Hypothalamus (tissue), 51 donors: Measurements from ENCODE around the gene PRDX5.
A peak's percentile ranks its signal among the peaks of the same experiment; 100 is the strongest.
"Not testable (repeated sequence)": the region's sequence is repeated elsewhere in the genome, so short reads cannot be mapped to it uniquely, and the experiment has no call there.

Source experiments
- DNase-seq, 51 donors: peaks; one replicate each; lab custom pipeline; 2025; lab: John Stamatoyannopoulos, UW

The PRDX5 gene

DNA sequence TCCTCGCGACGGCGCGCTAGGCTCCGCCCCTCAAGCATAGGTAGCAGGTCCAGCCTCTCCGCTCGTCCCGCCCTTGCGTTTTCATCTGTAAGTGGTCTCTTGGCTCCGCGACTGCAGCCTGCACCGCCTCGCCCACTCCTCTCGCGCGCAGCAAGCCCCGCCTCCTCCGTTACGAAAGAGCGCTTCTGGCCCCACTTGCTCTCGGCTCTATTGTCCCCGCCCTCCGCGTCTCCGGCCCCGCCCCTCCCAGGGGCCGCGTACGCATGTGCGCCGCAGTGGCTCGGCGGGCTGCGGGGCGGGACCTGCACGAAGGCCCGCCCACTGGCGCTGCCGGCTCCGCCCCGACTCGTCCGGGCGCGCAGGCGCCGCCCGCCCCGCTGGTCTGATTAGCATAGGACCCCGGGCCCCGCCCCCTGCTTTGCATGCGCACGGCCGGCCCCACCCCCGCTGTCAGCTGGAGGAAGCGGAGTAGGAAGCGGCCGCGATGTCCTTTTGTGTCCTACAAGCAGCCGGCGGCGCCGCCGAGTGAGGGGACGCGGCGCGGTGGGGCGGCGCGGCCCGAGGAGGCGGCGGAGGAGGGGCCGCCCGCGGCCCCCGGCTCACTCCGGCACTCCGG lies 12.7 kb upstream of the PRDX5 start, which contains the start of gene ESRRA:
Gene ESRRA (plus strand): TSS at position 450 of the 616 bp plus-strand sequence. CDS start 1,656 bp downstream, outside the sequence.
- DNase-seq: peak; percentile 66 to 100 (median 99)

GRCh38 chr11:64305691-64306562 lies 12.0 kb upstream of the PRDX5 start:
- DNase-seq: peak in 38 of 51 donors; percentile 24 to 73 (median 57)

DNA sequence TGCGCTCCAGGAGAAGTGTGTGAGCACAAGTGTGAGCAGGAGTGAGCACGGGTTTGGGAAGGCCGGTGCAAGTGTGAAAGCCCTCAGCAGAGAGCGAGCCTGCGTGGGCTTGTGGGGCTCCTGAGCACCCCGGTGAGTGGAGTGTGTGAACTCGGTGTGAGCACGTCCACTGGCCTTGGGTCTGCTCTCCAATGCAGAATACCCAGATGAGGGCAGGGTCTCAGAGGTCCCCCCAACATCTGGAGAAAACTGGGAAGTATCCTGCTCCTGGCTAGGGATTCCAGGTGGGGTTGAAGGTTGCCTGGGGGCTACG lies 11.4 kb upstream of the PRDX5 start:
- DNase-seq: no peak

DNA sequence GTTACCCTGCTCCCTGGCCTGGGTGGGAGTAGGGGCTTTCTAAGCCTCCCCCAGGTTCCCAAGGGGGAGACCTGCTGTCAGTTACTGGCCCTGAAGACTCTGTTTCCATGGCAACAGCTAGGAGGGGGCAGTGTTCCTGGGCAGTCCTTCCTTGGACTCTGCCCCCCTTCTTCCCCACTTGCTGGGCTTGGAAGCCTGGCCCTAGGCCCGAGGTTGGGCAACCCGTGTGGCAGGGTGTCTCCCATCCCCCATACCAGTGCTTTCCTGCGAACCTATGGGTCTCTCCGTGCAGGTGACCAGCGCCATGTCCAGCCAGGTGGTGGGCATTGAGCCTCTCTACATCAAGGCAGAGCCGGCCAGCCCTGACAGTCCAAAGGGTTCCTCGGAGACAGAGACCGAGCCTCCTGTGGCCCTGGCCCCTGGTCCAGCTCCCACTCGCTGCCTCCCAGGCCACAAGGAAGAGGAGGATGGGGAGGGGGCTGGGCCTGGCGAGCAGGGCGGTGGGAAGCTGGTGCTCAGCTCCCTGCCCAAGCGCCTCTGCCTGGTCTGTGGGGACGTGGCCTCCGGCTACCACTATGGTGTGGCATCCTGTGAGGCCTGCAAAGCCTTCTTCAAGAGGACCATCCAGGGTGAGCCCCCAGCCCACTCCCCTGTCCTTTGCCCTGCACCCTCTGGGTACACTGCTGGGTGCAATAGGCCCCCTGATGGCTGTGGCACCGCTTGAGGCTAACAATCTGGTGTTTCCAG lies 10.9 kb upstream of the PRDX5 start:
- DNase-seq: peak in 21 of 51 donors; percentile 20 to 73 (median 35)

DNA sequence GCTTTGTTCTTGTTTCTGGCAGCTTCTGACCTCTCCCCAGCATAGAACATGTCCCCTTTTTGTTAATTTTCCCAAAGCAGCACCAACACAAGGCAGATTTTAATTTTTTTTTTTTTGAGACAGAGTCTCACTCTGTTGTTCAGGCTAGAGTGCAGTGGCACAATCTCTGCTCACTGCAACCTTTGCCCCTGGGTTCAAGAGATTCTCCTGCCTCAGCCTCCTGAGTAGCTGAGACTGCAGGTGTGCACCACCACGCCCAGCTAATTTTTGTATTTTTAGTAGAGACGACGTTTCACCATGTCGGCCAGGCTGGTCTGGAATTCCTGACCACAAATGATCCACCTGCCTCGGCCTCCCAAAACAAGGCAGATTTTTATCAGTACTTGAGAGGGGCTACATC lies 10.1 kb upstream of the PRDX5 start:
- DNase-seq: not testable (repeated sequence)

- DNase-seq: no peak
These were observed 5.0 kb upstream of the PRDX5 start for GRCh38 chr11:64312947-64313346.

- DNase-seq: peak in 14 of 51 donors; percentile 18 to 61 (median 32)
These were observed 4.3 kb upstream of the PRDX5 start for GRCh38 chr11:64313491-64314145.

DNA sequence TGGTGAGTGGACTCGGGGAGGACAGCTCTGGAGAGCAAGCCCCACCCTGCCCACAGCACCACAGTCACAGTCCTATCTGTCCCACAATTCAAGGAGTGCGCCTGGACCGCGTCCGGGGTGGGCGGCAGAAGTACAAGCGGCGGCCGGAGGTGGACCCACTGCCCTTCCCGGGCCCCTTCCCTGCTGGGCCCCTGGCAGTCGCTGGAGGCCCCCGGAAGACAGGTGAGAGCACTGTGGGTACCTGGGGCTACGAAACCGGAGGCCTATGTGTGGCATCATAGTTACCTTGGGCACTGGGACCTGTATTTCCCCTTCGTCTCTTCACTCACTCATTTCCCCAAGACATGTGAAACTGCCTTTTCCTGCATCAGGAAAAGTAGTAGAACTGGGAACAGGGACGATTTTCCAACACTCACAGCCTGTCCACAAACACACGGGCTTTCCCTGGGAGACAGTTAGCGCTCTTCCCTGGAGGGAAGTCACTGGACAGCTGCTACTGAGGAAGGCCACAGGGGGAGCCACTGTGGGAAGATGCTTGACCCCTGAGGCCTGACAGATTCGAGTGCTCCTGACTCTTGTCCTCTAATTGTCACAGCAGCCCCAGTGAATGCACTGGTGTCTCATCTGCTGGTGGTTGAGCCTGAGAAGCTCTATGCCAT lies 3.6 kb upstream of the PRDX5 start:
- no peak for DNase-seq

DNA sequence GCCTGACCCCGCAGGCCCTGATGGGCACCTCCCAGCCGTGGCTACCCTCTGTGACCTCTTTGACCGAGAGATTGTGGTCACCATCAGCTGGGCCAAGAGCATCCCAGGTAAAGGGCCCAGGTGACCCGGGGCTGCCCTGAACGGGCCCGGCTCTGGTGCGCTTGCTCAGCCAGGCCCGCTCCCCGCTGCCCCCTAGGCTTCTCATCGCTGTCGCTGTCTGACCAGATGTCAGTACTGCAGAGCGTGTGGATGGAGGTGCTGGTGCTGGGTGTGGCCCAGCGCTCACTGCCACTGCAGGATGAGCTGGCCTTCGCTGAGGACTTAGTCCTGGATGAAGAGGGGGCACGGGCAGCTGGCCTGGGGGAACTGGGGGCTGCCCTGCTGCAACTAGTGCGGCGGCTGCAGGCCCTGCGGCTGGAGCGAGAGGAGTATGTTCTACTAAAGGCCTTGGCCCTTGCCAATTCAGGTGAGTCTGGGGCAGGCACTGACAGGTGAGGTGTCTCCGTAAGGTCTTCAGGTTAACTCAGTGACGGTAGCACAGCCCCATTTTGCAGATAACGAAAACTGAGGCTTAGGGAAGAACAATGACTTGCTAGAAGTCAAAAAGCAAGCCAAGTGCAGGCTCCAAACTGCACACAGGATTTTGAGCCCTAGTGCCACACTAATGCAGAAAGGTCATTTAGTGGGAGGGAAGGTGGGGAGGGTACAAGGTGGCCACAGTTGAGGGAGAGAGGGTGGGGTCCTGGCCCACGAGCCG lies 2.9 kb upstream of the PRDX5 start:
- no peak for DNase-seq

DNA sequence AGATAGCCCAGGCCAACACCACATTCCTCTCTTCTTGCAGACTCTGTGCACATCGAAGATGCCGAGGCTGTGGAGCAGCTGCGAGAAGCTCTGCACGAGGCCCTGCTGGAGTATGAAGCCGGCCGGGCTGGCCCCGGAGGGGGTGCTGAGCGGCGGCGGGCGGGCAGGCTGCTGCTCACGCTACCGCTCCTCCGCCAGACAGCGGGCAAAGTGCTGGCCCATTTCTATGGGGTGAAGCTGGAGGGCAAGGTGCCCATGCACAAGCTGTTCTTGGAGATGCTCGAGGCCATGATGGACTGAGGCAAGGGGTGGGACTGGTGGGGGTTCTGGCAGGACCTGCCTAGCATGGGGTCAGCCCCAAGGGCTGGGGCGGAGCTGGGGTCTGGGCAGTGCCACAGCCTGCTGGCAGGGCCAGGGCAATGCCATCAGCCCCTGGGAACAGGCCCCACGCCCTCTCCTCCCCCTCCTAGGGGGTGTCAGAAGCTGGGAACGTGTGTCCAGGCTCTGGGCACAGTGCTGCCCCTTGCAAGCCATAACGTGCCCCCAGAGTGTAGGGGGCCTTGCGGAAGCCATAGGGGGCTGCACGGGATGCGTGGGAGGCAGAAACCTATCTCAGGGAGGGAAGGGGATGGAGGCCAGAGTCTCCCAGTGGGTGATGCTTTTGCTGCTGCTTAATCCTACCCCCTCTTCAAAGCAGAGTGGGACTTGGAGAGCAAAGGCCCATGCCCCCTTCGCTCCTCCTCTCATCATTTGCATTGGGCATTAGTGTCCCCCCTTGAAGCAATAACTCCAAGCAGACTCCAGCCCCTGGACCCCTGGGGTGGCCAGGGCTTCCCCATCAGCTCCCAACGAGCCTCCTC lies 2.0 kb upstream of the PRDX5 start:
- not testable (repeated sequence) for DNase-seq

- DNase-seq: no peak
These were observed 1.1 kb upstream of the PRDX5 start for GRCh38 chr11:64316672-64317324.

DNA sequence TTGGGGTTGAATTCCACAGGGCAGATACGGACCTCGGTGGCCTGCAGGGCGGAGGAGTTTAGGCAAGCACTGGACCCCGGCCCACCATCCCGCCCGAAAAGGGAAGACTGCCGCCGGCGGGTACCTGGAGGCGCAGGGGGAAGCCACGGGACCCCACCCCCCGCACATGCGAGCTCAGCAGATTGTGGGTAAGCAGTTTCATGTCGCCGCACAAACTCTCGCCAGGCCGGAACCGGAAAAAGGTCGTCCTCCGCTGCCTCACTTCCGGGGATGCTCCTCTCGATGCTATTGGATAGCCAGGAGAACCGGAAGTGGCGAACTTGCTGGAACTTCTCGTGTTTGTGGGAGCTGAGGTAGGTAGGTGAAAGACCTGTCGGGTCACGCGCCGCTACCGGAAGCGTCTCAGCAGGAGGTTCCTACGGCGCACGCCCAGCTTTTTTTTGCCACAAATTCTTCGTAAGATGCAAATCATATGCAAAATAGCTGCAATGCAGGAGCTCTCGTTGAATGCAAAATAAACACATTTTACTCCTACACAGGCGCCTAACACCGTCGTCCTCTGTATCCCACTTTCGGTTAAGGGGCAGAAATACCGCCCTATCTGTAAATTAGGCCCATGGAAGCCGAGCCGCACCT lies 478 bp upstream of the PRDX5 start, which contains the start of gene TRMT112:
Gene TRMT112 (minus strand): TSS at position 235 of the 636 bp plus-strand sequence. CDS start 33 bp downstream, at position 202.
- peak; percentile 74 to 99 (median 94) for DNase-seq

GRCh38 chr11:64318766-64319761 lies 1.1 kb downstream of the PRDX5 start:
- DNase-seq: no peak

- no peak for DNase-seq
These were observed 2.6 kb downstream of the PRDX5 start for GRCh38 chr11:64320556-64320955.

- no peak for DNase-seq
These were observed 3.1 kb downstream of the PRDX5 start for GRCh38 chr11:64321026-64321425.

- DNase-seq: no peak
These were observed 3.6 kb downstream of the PRDX5 start for GRCh38 chr11:64321533-64321932.
